SK-N-MC (cell line): ENCODE data around the gene RPS5.

Experiments used
- EZH2 ChIP-seq: fragments of 200-600 bp; sonication (generic); IDR thresholded peaks from one replicate; pipeline ENCODE4 v1.6.1; 2017; ENCODE audit warnings: antibody characterized with exemption
- POLR2AphosphoS5 ChIP-seq: IDR thresholded peaks from 2 replicates; pipeline ENCODE4 v1.6.1; 2012; ENCODE audit warnings: mild to moderate bottlenecking, low read depth, low read length, borderline replicate concordance

- TF ChIP-seq EZH2, result no peak
- TF ChIP-seq POLR2AphosphoS5, result no peak
Observed at GRCh38 chr19:58349590-58349989, 37.5 kb upstream of the RPS5 start.
